Germinal center (tissue), 1 donor: ENCODE data around the gene UBTD1.
"Not testable (repeated sequence)": the region's sequence is repeated elsewhere in the genome, so short reads cannot be mapped to it uniquely, and the experiment has no call there.

Experiments
- DNase-seq: peaks from one replicate; pipeline ENCODE4 v3.0.0; 2012; ENCODE audit warnings: mixed read lengths, low spot score

The UBTD1 gene

DNA sequence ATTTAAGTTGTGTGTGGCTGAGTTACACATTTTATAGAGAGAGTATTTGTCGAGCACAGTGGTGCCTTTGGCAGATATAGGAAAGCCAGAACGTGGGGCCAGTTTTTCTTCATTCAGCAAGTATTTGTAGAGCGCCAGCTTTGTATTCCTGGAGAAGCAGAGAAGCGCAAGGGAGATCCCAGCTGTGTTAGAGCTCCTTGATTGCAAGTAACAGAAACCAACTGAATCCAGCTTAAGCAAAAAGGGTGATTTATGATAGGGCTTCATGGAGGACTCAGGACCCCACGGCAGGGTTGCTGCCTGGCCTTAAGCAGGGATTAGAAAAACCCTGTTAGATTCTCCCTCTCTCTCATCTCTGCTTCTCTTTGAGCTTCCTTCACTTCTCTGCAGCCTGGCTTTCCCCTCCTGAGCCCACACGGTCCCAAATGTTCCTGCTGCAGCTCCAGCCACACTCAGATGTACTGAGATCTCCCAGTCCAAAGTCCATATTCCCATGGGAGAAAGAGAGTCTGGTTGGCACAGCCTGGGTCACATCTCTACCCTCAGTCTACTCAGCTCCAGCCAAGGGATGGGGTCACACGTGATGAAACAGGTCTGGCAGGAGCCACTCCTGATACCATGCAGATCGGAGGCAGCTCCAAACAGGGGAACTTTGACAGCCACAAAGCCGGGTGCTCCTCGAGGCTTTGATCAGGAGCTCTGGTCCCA lies 16.7 kb downstream of the UBTD1 start:
- DNase-seq, result no peak

DNA sequence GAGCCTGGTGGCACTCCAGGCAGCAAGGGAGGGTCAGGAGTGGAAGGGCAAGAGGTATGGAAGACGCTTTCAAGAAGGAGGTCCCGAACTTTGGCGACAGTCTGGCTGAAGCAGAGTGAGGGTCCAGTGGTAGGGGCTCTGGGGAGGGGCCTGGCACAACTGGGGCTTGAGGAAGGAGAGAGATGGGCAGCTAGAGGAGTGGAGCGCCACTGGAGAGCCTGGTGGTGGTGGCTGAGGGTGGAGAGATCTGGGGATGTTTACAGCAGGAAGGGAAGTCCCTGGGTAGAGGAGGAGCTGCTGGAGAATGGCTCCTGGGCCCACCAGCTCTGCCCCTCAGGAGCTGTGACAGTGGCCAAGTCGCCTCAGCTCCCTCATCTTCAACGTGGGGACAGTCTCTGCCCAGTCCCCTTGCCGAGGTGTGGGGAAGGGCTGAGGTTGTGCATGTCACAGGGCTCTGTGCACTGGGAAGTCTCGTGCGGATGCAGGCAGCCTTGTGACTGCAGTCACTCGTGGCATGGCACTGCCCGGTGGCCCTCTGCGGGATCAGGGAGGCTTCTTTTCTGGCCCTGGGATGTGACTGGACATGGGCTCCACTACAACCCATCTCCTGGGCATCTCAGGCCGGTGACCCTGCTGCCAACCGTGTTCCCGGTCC lies 18.5 kb downstream of the UBTD1 start:
- DNase-seq, result no peak

DNA sequence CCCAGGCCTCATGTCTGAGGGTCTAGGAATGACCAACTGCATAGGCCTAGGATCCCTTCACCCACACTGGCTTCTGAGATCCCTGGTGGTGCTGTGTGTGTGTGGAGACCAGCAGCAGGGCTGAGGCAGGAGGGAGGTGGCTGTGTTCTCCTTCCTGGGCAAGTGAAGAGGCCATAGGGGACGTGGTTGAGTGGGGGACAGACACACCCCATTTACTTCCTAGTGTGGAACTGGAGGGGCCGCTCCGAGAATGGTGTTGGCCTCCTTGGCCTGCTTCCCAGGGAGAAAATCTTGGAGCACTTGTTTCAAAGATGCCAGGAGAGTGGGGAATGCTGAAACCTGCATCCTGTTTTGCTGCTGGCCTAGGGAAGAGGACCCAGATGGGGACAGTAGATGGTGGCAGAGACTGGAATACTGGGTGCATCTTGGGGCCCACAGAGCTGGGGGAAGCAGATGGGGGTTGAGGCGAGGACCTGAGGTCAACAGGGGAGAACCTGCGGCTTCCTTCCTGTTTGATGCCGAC lies 19.1 kb downstream of the UBTD1 start:
- no peak for DNase-seq

DNA sequence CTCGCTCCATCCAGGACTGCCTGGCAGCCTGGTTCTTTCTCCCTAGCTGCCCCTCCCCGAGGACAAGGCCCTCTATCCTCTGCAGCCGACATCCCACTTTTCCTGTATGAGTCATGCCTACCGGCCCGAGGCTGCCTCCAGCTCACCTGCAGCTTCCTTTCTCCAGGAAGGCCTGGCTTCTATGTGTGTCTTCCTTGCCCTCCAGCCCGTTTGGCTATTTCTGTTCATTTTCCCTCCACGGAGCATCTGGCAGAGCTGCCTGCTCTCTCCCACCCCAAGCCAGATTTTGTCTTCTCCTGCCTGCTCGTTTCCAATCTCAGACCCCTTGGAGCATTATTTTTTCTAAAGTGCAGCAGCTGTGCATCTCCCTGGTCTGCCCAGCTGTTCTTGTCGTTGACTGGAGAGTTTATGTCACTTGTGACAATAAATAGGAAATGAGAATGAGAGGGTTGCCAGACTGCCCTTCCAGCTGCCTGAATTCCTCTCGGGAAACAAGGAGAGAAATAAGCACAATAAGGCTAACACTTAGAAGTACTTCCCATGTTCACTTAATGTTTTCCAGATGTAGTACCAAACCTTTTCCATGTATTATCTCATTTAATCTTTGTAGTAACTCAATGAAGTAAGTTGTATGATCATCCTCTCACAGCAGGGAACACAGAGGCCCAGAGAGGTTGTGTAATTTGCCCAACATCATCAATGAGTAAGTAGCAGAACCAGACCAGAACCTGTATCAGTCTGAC lies 19.7 kb downstream of the UBTD1 start:
- DNase-seq, result no peak

DNA sequence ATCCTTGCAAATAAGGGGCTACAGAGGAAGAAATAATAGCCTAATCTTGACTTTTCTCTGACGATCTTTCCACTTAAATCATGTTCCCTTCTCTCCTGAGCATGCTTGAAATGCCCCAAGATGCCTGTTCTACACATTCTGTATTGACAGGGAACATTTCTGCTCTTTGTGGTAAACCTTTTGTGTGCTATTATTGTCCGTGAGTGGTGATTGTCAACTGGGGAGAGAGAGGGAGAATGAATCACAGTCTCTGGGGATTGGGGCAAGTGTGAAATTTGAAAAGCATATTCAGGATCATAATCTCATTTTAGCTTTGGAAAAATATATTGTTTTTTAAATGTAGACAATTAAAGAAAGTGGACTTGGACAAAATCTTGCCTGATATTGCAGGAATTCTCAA lies 20.6 kb downstream of the UBTD1 start:
- no peak for DNase-seq

DNA sequence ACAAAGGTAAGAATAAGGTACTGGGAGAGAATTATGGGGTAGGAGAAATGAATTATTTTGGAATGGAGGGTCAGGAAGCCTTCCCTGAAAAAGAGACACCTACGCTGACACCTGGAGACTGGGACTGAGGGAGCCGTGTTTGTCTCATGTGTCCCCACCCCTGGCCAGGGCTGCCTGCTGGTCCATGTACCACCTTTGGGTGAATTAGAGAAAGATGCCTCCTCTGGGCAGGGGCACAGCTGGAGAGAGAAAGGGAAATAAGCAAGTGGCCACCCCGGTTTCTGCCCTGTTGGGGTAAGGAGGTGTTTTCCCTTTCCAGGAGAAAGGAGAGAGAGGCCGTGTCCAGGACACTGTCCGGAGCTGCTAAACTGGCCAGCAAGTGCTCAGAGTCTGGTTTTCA lies 21.8 kb downstream of the UBTD1 start:
- DNase-seq, result no peak

DNA sequence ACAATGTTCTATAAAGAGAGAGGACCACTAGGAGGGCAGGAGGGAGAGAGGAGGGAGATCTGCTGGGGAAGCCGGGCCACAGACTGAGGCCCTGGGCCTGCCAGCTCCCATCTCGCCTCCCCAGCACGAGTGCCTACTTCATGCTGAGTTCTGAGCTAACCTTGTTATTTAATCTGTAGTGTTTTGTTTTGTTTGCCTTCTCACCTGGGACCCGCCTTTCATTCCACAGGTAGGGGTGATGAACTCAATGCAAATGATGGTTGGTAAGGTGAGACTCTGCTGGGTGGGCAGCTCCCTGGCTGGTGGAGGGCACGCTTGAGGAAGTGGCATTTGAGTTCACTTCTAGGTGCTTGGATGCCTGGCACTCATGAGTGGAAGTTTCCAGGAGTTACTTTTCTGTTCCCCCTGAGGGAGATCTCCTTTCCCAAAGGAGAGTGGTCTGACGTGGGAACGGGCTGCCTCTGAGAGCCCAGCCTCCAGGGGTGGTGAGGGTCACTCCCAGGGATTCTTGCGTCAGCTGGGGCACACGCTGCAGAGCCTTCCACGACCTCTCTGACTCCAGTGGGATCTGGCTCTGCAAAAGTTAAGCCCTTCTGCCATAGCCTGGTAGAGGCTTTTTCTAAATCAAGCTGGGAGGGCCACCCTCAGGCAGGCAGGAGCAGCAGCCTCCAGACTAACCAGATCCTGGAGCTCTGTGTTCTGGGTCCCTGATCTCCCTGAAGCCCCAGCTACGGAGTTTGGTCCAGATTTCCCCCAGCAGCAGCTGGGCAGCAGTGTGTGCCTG lies 22.4 kb downstream of the UBTD1 start:
- DNase-seq, result no peak

DNA sequence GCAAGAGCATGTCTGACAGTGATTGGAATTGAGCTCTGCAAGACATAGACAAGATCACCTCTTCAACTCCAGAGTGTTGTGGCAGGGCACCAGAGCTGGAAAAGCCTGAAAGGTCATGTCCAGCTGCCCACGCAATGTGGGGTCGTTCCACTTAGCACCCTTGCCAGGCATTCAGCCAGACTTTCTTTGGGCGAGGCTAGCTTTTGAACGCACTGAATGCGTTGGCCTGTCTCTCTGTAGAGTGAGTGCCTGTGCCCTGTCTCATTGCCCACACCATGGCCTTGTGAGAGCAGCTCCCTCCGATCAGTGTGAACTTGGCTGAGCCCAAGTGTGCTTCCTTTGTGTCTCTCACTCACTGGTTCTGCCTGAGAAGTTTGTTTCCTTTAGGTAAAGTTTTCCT lies 23.3 kb downstream of the UBTD1 start:
- no peak for DNase-seq

DNA sequence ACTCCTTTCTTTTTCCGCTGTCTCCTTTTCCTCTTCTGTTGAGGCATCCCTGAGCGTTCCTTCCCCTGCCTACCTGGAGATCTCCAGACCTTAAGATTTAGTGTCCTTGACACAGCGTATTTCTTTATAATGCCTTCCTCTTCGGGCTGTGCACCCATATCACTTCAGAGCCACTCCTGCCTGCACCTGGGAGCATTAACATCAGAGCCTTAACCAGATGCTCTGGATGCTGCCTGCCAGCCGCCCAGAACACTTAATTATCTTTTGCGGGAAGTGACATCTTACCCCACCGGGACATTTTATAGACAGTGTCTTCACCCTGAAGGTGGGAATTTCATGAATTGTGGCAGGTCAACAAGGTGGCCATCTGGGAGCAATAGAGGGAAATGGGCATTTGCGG lies 24.2 kb downstream of the UBTD1 start:
- no peak for DNase-seq

DNA sequence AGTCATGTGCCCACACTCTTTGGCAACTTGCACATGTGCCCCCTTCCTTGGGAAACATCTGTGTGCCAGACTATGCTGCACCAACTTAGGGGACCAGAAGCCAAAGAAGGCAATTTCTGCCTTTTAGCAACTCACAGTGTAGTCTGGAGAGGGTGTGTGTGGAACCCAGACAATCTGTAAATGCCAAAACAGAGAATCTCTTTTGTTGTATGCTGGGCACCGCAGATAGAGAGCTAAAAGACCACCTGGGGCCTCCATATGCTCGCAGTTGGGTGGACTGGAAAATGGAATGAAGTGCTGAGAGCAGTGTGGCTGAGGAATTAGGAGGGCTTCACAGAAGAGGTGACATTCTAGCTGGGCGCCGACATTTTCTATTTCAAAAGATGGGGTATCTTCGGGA lies 26.4 kb downstream of the UBTD1 start:
- DNase-seq, result no peak

DNA sequence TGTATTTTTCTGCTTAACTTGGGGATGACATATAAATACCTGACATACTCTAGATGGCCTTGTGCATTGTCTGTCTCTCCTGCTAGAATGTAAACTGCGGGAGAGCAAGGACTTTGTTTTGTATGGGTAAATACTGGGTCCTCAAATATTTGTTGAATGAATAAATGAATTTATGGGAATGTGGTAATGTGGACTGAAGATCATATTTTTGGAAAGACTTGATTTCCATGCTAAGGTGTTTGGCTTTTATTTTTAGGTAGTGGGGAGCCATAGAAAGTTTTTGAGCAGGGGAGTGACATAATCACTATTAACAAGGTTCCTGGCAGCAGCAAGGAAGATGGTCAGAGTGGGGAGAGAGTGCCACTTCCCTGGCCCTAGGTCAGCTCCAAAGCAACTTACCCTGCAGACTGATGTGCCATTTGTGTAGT lies 27.0 kb downstream of the UBTD1 start:
- DNase-seq, result no peak

DNA sequence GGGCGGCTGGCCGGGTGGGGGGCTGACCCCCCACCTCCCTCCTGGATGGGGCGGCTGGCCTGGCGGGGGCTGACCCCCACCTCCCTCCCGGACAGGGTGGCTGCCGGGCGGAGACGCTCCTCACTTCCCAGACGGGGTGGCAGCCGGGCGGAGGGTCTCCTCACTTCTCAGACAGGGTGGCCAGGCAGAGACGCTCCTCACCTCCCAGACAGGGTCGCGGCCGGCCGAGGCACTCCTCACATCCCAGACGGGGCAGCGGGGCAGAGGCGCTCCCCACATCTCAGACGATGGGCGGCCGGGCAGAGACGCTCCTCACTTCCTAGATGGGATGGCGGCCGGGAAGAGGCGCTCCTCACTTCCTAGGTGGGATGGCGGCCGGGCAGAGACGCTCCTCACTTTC lies 30.2 kb downstream of the UBTD1 start:
- not testable (repeated sequence) for DNase-seq

DNA sequence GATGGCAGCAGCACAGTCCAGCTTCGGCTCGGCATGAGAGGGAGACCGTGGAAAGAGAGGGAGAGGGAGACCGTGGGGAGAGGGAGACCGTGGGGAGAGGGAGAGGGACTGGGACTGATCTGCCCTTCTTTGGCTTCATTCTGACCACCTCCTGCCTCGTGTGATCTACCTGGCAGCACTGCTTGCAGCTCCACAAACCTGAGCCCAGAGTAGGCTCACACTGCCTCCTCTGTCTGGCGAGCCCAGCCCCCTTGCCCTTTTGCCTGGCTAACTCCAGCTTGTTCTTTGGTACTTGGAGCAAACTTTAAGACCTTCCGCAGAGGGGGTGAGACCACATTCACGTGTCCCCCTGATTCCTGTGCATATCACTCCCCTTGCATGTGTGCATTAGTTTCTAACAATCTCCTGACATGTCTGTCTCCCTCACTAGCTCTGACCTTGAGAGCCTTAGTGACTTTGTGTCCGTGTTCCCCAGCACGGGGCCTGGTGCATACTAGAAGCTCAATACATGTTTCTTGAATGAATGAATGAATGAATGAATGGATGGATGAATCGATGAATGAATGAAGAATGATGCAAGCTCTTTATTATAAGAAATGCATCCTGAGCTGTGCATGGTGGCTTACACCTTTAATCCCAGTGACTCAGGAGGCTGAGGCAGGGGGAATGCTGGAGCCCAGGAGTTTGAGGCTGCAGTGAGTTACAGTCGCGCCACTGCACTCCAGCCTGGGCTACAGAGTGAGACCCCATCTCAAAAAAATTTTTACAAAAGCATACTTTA lies 31.2 kb downstream of the UBTD1 start:
- DNase-seq, result no peak

DNA sequence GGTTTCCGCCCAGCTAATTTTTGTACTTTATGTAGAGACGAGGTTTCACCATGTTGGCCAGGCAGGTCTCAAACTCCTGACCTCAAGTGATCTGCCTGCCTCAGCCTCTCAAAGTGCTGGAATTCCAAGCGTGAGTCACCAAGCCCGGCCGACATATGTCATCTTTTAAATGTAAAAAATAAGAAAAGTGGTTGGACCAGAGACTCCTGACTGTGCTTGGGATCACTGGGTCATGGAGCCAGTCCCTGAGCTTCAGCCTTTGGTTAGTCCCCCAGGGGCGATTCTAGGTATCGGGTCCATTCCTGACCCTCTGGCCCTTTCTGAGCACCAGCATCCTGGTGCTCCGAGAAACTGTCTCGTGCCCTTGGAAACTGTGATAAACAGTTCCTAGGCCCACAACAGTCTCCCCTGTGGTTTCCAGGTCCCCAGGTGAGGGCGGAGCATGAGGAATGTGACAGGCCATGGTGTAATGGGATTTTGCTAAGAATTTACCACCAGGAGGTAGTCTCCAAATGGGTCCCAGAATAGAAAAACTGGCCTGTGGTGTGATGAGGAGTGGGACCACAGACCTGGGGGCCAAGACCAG lies 32.8 kb downstream of the UBTD1 start:
- no peak for DNase-seq

DNA sequence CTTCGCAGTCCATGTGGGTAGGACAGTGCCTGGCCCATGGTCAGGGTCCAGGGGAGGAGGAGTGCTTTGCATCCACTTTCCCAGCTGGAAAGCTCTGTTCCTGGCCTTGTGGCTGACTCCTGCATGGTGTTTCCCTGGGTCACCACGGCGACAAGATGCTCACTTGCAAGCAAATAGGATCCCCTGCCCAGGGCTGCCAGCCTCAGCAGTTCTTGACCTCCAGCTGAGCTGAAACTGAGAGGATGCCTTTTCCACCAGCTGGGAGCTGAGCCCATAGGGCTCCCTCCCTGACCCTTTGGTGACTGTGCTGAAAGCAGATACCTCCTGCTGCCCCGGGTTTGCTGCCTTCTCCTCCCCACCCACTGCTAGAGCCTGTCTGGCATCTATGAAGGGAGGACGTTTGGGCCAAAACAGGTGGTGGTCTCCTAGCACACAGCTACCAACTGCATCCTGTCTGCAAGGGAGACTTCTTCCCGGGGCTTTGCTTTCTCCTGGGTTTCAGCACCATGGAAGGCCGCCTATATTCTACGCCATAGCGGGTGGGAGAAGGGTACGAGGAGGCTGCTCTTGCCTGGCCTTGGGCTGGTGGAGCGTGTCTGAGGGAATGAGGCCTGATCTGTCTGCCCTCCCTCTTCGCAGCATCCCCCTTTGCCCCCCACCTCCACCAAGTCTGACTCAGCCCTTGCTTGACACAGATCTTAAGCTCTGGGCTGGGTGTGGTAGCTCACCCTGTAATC lies 34.4 kb downstream of the UBTD1 start:
- no peak for DNase-seq

DNA sequence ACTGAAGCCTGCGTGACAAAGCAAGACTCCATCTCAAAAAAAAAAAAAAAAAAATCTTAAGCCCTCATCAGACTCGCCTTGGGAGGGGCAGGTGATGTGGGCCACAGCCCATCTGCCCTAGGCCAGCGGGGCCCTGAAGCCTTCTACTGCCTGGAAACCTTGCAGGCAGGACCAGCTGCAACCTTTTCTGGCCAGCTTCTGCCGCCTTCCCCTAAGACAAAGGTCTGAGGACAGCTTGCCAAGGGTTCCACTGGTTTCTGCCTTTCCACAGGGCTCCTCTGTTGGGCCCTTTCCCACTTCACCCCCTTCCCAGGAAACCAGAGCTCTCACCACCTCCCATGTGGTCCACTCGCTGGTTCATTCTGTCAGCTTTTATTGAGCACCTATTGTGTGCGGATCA lies 35.2 kb downstream of the UBTD1 start:
- DNase-seq, result no peak

DNA sequence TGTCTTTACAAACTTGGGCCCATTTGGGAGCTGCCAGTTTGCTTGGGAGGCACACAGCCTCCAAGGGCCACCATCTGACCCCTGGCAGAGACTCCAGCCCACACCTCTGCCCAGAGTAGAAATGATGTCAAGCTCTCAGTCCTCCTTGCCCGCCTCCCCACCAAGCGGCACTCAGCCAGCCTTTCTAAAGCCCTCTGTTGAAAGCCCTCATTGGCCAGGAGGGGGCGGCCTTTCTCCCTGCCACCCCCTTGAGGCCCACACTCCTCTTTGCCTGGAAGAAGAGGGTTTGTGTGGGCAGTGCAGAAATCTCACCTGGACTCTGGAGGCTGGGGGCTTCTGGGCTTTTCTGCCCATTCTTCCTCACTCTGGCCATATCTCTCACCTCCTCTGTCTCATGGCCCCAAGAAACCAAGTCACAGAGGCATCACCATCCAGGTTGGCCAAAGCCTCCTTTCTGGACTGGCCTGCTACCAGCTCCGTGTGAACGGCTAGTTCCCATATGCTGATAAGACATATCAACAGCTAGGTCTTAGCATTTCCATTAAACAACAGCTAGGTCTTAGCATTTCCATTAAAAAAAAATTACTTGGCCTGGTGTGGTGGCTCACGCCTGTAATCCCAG lies 36.1 kb downstream of the UBTD1 start:
- DNase-seq, result peak; percentile 33

DNA sequence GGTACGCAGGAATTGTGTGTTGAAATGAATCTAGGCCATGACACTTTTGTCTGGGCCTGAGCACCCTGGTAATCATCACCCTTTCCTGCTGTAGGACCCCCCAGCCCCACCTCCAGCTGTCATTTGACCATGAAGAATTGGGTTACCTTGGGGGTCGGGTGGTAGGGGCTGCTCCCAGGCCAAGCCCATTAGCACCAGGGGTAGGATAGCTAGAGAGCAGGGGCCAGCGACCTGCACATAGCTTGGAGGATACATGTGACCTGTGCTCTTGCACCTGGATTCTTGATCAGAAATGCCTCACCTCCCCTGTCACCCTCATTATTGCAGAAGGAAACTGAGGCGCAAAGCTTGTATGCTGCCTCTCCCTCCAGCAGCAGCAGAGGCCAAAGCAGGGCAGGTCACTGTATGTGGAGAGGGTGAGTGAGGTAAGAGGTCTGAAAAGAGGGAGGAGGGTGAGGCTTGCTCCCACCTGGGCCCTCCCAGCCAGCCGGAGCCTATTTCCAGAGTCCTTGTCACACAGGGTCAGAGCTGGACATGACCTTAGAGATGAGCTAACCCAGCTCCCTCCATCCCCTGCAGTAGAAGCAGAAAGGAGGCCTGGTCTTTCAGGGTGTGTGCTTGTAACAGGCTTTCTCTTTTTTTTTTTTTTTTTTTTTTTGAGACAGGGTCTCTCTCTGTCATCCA lies 38.6 kb downstream of the UBTD1 start:
- no peak for DNase-seq

DNA sequence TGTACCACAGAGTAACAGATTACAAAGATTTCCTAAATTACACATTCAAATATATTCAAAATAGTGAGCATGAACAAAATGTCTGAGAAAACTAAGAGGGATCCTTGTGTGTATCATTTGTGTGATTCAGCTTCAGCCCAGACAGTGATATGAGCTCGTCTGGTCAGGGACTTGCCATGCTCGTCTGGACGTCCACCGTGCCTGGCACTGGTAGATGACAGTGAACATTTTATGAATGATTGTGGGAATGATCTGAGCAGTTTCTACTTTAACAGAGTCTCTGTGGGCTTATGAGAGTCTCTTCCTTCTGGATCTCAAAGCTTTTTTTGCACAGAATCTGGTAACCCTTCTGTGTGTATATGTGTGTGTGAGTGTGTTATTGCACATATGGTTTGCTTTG lies 39.7 kb downstream of the UBTD1 start:
- DNase-seq, result no peak
